Suppressor macrophage (primary cell): Measurements from ENCODE around the gene PTMS.
"Not testable (repeated sequence)": the region's sequence is repeated elsewhere in the genome, so short reads cannot be mapped to it uniquely, and the experiment has no call there.

Experiments used
- DNase-seq, 4 experiments: peaks; one replicate each; pipeline ENCODE4 v3.0.0-alpha.2; 2020 to 2022
- total RNA-seq, 17 experiments: gene quantifications; one replicate each; lab custom pipeline; 2026; ENCODE audit warnings: mixed read lengths in 6 of 17, inconsistent platforms in 3 of 17; lab: John Stamatoyannopoulos, UW

The PTMS gene
- 11.5 to 54.9 (median 23.1) reads per million in 17 experiments for total RNA-seq

GRCh38 chr12:6765634-6766581 lies at the start of gene PTMS:
Gene PTMS, plus strand, starts transcription at chr12:6766363. Its CDS starts 343 bp downstream, at chr12:6766706.
- DNase-seq = peak; percentile 36 to 81 (median 66)

- no peak for DNase-seq
Observed at GRCh38 chr12:6716874-6717437, 49.2 kb upstream of the PTMS start.

GRCh38 chr12:6722863-6723262 lies 43.3 kb upstream of the PTMS start:
- DNase-seq = no peak

GRCh38 chr12:6723607-6724408 lies 42.4 kb upstream of the PTMS start, which contains the start of gene COPS7A:
Gene COPS7A, plus strand, starts transcription at chr12:6724046. Its CDS starts 611 bp downstream, at chr12:6724657.
- DNase-seq = peak; percentile 98 to 100 (median 99)

- DNase-seq = peak; percentile 51 to 72 (median 67)
Observed at GRCh38 chr12:6724409-6724797, 41.8 kb upstream of the PTMS start.

- DNase-seq = no peak
Observed at GRCh38 chr12:6725350-6725749, 40.8 kb upstream of the PTMS start.

GRCh38 chr12:6729186-6729585 lies 37.0 kb upstream of the PTMS start:
- DNase-seq = no peak

GRCh38 chr12:6730169-6730568 lies 36.0 kb upstream of the PTMS start:
- no peak for DNase-seq

GRCh38 chr12:6734506-6735387 lies 31.4 kb upstream of the PTMS start:
- DNase-seq = no peak

- peak; percentile 66 to 84 (median 74) for DNase-seq
Observed at GRCh38 chr12:6735448-6736191, 30.5 kb upstream of the PTMS start.

- DNase-seq = no peak
Observed at GRCh38 chr12:6736754-6737153, 29.4 kb upstream of the PTMS start.

- not testable (repeated sequence) for DNase-seq
Observed at GRCh38 chr12:6742080-6742479, 24.1 kb upstream of the PTMS start.

GRCh38 chr12:6742834-6743233 lies 23.3 kb upstream of the PTMS start:
- DNase-seq = no peak

- DNase-seq = peak in 2 of 4 experiments; percentile 17 to 35
Observed at GRCh38 chr12:6743300-6743699, 22.9 kb upstream of the PTMS start.

- peak; percentile 78 to 92 (median 84) for DNase-seq
Observed at GRCh38 chr12:6745741-6746525, 20.2 kb upstream of the PTMS start.

GRCh38 chr12:6747216-6747615 lies 18.9 kb upstream of the PTMS start:
- peak in 3 of 4 experiments; percentile 50 to 61 (median 53) for DNase-seq

GRCh38 chr12:6748761-6749160 lies 17.4 kb upstream of the PTMS start:
- DNase-seq = no peak

- no peak for DNase-seq
Observed at GRCh38 chr12:6750506-6750905, 15.7 kb upstream of the PTMS start.

- DNase-seq = no peak
Observed at GRCh38 chr12:6751767-6752166, 14.4 kb upstream of the PTMS start.
